GM12865 (cell line): ENCODE measurements around the gene PTPRA.
"Not testable (repeated sequence)": the region's sequence is repeated elsewhere in the genome, so short reads cannot be mapped to it uniquely, and the experiment has no call there.

Experiments
- DNase-seq: peaks from one replicate; pipeline ENCODE4 v3.0.0; 2010; ENCODE audit warnings: low read depth
- H3K4me3 ChIP-seq: 2 replicates; pipeline ENCODE4 v1.5.1; 2011; ENCODE audit warnings: mild to moderate bottlenecking, low read depth, low read length, control low read depth
- TF ChIP-seq, protein P1 (sequence below): IDR thresholded peaks from 2 replicates; pipeline ENCODE4 v1.5.1; 2011; ENCODE audit warnings: low read length, control low read depth, low read depth, inconsistent platforms; ENCODE audit not compliant: insufficient read depth; ENCODE audit errors: missing control alignments

Gene PTPRA, protein sequence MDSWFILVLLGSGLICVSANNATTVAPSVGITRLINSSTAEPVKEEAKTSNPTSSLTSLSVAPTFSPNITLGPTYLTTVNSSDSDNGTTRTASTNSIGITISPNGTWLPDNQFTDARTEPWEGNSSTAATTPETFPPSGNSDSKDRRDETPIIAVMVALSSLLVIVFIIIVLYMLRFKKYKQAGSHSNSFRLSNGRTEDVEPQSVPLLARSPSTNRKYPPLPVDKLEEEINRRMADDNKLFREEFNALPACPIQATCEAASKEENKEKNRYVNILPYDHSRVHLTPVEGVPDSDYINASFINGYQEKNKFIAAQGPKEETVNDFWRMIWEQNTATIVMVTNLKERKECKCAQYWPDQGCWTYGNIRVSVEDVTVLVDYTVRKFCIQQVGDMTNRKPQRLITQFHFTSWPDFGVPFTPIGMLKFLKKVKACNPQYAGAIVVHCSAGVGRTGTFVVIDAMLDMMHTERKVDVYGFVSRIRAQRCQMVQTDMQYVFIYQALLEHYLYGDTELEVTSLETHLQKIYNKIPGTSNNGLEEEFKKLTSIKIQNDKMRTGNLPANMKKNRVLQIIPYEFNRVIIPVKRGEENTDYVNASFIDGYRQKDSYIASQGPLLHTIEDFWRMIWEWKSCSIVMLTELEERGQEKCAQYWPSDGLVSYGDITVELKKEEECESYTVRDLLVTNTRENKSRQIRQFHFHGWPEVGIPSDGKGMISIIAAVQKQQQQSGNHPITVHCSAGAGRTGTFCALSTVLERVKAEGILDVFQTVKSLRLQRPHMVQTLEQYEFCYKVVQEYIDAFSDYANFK

DNA sequence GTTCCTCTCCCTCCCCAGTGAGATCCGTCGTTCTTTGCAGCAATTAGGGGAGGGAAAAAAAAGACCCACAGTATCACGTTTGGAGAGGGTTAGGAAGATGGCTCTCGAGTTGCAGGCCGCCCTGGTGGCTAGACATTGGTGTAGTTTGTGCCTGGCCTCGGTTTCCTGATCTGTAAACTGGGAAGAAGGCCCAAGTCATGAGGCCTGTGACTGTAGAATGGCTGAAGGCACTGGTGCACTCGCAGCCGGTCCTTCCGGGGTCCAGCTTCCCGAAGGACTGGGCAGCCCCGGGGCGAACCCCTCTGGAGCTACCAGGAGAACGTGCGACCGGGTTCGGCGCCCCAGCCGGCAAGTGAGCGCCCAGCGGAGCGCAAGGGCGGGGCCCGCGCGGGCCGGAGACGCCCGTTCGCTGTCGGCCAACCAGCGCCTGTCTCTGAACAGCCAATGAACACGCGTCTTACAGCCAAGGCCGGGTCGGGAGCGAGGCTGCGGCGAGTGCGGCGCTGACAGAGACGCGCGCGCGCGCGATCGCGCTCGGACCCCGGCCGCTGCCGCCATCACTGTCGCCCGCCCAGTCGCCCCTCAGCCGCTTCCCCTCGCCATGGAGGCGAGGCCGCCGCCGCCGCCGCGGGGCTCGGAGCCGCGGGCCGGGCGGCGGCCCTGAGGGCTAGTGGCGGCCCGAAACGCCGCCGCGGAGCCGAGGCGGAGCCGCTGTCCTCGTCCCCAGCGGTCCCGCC lies at the start of gene PTPRA:
Gene PTPRA, plus strand, starts transcription at position 472 of the 737 bp plus-strand sequence. CDS start 90,797 bp downstream, outside the sequence.
- peak; percentile 96 for DNase-seq
- peak within 1 kb of the TSS; percentile 99 for H3K4me3 ChIP-seq
- TF ChIP-seq, protein P1, sequence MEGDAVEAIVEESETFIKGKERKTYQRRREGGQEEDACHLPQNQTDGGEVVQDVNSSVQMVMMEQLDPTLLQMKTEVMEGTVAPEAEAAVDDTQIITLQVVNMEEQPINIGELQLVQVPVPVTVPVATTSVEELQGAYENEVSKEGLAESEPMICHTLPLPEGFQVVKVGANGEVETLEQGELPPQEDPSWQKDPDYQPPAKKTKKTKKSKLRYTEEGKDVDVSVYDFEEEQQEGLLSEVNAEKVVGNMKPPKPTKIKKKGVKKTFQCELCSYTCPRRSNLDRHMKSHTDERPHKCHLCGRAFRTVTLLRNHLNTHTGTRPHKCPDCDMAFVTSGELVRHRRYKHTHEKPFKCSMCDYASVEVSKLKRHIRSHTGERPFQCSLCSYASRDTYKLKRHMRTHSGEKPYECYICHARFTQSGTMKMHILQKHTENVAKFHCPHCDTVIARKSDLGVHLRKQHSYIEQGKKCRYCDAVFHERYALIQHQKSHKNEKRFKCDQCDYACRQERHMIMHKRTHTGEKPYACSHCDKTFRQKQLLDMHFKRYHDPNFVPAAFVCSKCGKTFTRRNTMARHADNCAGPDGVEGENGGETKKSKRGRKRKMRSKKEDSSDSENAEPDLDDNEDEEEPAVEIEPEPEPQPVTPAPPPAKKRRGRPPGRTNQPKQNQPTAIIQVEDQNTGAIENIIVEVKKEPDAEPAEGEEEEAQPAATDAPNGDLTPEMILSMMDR: no peak

DNA sequence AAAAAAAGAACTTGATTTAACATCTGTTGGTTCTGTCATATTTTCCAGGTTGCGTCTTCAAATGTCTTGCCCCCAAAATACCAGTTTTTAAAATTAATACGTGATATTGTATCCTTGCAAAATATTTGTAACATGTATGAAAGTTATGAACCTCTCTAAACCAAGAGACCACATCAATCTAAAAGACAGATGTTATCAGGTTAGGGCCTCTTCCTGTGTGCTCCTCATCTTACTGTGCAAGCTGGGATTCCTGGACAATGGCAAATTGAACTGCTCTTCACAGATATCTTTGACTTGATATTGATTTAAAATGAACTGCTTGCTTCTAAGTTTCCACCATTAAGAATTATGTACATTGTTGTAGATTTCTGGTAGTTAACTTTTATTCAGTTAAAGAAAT lies 47.5 kb upstream of the PTPRA start:
- H3K4me3 ChIP-seq: no peak overlapping the region
- DNase-seq: no peak
- TF ChIP-seq, protein P1: no peak

DNA sequence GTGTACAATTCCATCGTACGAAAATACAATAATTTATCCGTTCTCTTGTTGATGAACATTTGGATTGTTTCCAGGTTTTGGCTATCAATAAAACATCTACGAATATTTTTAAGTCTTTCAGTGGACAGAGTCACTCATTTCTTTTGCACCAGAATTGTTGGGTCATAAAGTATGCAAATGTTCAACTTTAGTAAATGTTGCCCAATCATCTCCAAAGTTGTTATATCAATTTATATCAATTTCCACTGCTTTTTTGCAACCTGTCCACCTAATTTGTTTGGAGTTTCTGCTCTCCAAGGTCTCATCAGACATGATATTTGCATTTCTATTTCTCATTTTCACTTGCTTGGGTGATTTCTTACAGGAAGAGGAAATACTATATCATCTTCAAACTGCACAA lies 46.6 kb upstream of the PTPRA start:
- TF ChIP-seq, protein P1: no peak
- H3K4me3 ChIP-seq: no peak overlapping the region
- DNase-seq: no peak

DNA sequence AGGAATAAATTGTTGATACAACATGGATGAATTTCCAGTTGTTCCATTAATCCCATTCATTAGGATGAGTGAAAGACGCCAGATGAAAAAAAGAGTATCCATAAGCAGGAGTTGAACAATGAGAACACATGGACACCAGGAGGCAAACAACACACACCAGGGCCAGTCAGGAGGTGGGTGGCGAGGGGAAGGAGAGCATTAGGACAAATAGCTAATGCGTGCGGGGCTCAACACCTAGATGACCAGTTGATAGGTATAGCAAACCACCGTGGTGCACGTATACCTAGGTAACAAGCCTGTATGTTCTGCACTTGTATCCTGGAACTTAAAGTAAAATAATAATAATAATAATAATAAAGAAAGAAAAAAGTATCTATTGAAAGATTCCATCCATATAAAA lies 43.9 kb upstream of the PTPRA start:
- TF ChIP-seq, protein P1: no peak
- DNase-seq: no peak
- H3K4me3 ChIP-seq: no peak overlapping the region

DNA sequence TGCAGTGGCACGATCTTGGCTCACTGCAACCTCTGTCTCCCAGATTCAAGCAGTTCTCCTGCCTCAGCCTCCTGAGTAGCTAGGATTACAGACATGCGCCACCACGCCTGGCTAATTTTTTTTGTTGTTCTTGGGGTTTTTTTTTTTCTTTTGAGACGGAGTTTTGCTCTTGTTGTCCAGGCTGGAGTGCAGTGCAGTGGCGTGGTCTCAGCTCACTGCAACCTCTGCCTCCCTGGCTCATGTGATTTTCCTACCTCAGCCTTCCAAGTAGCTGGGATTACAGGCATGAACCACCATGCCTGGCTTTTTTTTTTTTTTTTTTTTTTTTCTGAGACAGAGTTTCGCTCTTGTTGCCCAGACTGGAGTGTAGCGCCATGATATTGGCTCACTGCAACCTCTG lies 42.1 kb upstream of the PTPRA start:
- DNase-seq, H3K4me3 ChIP-seq: not testable (repeated sequence)

DNA sequence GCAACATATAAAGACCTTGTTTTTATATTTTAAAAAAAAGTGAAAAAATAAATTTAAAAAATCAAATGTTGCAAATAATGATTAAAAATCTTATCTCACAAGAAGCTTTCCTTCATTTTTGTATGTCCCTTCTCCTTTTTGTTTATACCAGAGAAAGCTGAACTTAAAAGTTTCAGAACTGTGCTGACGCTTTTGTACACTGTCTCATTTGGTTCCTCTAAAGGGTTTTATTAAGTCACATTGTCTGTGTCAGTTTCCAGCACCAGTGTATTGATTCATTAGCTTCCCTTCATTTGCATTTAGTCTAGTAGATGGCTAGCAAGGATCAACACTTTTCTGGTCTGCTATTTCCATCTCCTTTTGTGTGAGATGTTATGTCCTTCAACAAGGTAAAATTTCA lies 39.5 kb upstream of the PTPRA start:
- DNase-seq: no peak
- H3K4me3 ChIP-seq: no peak overlapping the region
- TF ChIP-seq, protein P1: no peak

DNA sequence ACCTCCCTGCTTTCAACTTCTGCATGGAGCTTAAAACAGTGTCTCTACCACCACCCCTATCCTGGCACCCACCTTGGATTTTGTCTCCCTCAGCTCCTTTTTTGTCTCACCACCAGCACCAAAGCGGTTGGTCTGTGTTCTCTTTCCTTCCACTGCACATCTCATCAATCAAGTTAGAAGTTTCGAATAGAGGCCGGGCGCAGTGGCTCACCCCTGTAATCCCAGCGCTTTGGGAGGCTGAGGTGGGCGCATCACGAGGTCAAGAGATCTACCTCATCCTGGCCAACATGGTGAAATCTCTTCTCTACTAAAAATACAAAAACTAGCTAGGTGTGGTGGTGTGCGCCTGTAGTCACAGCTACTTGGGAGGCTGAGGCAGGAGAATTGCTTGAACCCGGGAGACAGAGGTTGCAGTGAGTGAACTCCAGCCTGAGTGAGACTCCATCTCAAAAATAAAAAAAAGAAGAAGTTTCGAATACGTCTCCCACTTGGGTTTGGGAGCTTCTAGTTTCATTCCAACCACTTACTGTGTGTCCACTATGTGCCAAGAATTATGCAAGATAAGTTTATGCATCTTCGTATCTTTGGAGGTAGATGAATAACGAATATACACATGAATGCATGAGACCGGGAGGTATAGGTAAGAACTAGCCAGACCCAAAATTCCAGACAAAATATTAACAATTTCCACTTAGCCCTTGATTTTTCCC lies 38.7 kb upstream of the PTPRA start:
- no peak for DNase-seq
- H3K4me3 ChIP-seq: no peak overlapping the region
- TF ChIP-seq, protein P1: no peak
